ENCODE measurements around the gene SLC34A1.
"Not testable (repeated sequence)": the region's sequence is repeated elsewhere in the genome, so short reads cannot be mapped to it uniquely, and the experiment has no call there.

Gene SLC34A1

GRCh38 chr5:177355162-177355867 is 28.9 kb upstream of the SLC34A1 start:
- Histone ChIP-seq H3K27ac (ENCODE audit: insufficient read depth, low read length, poor library complexity, severe bottlenecking) (no peak overlapping the region), H3K4me1 (ENCODE audit: control insufficient read depth, insufficient read depth, low read length, poor library complexity, severe bottlenecking) (peaks cover 47% of the 10 kb centered on the region), H3K9me3 (ENCODE audit: control insufficient read depth, low read length) (no peaks in the 10 kb centered on the region), H3K36me3 (ENCODE audit: control insufficient read depth, insufficient read depth, low read length) (peaks cover 4% of the 10 kb centered on the region), H3K27me3 (replicated peaks; ENCODE audit: control insufficient read depth, insufficient read depth, low read length, poor library complexity, severe bottlenecking) (no peaks in the 10 kb centered on the region), H3K4me3 (ENCODE audit: insufficient read depth, low read depth, low read length, poor library complexity, severe bottlenecking) (no peak overlapping the region)
- no peak for DNase-seq

- peaks cover 4% of the 10 kb centered on the region for H3K36me3 ChIP-seq (ENCODE audit: control insufficient read depth, insufficient read depth, low read length)
- H3K4me3 ChIP-seq (ENCODE audit: insufficient read depth, low read depth, low read length, poor library complexity, severe bottlenecking) = no peak overlapping the region
- H3K27ac ChIP-seq (ENCODE audit: insufficient read depth, low read length, poor library complexity, severe bottlenecking) = no peak overlapping the region
- H3K4me1 ChIP-seq (ENCODE audit: control insufficient read depth, insufficient read depth, low read length, poor library complexity, severe bottlenecking) = peaks cover 45% of the 10 kb centered on the region
- no peaks in the 10 kb centered on the region for H3K27me3 ChIP-seq (replicated peaks; ENCODE audit: control insufficient read depth, insufficient read depth, low read length, poor library complexity, severe bottlenecking)
- no peaks in the 10 kb centered on the region for H3K9me3 ChIP-seq (ENCODE audit: control insufficient read depth, low read length)
- no peak for DNase-seq
These were observed 28.4 kb upstream of the SLC34A1 start for GRCh38 chr5:177355868-177356168.

GRCh38 chr5:177356746-177357145 is 27.5 kb upstream of the SLC34A1 start:
- Histone ChIP-seq H3K9me3 (ENCODE audit: control insufficient read depth, low read length) (no peaks in the 10 kb centered on the region), H3K27me3 (replicated peaks; ENCODE audit: control insufficient read depth, insufficient read depth, low read length, poor library complexity, severe bottlenecking) (no peaks in the 10 kb centered on the region), H3K4me1 (ENCODE audit: control insufficient read depth, insufficient read depth, low read length, poor library complexity, severe bottlenecking) (peaks cover 50% of the 10 kb centered on the region), H3K36me3 (ENCODE audit: control insufficient read depth, insufficient read depth, low read length) (peaks cover 4% of the 10 kb centered on the region), H3K4me3 (ENCODE audit: insufficient read depth, low read depth, low read length, poor library complexity, severe bottlenecking) (no peak overlapping the region), H3K27ac (ENCODE audit: insufficient read depth, low read length, poor library complexity, severe bottlenecking) (peak overlapping the region; percentile 80)
- DNase-seq = no peak

GRCh38 chr5:177357146-177357458 is 27.1 kb upstream of the SLC34A1 start:
- H3K27ac ChIP-seq (ENCODE audit: insufficient read depth, low read length, poor library complexity, severe bottlenecking) = peak overlapping the region; percentile 80
- DNase-seq = no peak
- H3K4me1 ChIP-seq (ENCODE audit: control insufficient read depth, insufficient read depth, low read length, poor library complexity, severe bottlenecking) = peaks cover 51% of the 10 kb centered on the region
- no peaks in the 10 kb centered on the region for H3K27me3 ChIP-seq (replicated peaks; ENCODE audit: control insufficient read depth, insufficient read depth, low read length, poor library complexity, severe bottlenecking)
- peak overlapping the region; percentile 90 for H3K4me3 ChIP-seq (ENCODE audit: insufficient read depth, low read depth, low read length, poor library complexity, severe bottlenecking)
- peaks cover 4% of the 10 kb centered on the region for H3K36me3 ChIP-seq (ENCODE audit: control insufficient read depth, insufficient read depth, low read length)
- no peaks in the 10 kb centered on the region for H3K9me3 ChIP-seq (ENCODE audit: control insufficient read depth, low read length)

- peaks cover 4% of the 10 kb centered on the region for H3K36me3 ChIP-seq (ENCODE audit: control insufficient read depth, insufficient read depth, low read length)
- DNase-seq = peak; percentile 54 to 59 (median 55)
- H3K4me3 ChIP-seq (ENCODE audit: insufficient read depth, low read depth, low read length, poor library complexity, severe bottlenecking) = peak within 1 kb of the TSS; percentile 90
- peaks cover 54% of the 10 kb centered on the region for H3K4me1 ChIP-seq (ENCODE audit: control insufficient read depth, insufficient read depth, low read length, poor library complexity, severe bottlenecking)
- no peaks in the 10 kb centered on the region for H3K27me3 ChIP-seq (replicated peaks; ENCODE audit: control insufficient read depth, insufficient read depth, low read length, poor library complexity, severe bottlenecking)
- H3K9me3 ChIP-seq (ENCODE audit: control insufficient read depth, low read length) = no peaks in the 10 kb centered on the region
- peak within 1 kb of the TSS; percentile 80 for H3K27ac ChIP-seq (ENCODE audit: insufficient read depth, low read length, poor library complexity, severe bottlenecking)
These were observed 26.5 kb upstream of the SLC34A1 start, which contains the start of gene RGS14 for GRCh38 chr5:177357459-177358351. RGS14 (plus strand) TSS chr5:177357924; CDS start chr5:177358025, 101 bp downstream.

GRCh38 chr5:177358370-177358819 is 25.8 kb upstream of the SLC34A1 start:
- DNase-seq = no peak
- Histone ChIP-seq H3K27me3 (replicated peaks; ENCODE audit: control insufficient read depth, insufficient read depth, low read length, poor library complexity, severe bottlenecking) (no peaks in the 10 kb centered on the region), H3K27ac (ENCODE audit: insufficient read depth, low read length, poor library complexity, severe bottlenecking) (peak overlapping the region; percentile 80), H3K36me3 (ENCODE audit: control insufficient read depth, insufficient read depth, low read length) (peaks cover 4% of the 10 kb centered on the region), H3K4me1 (ENCODE audit: control insufficient read depth, insufficient read depth, low read length, poor library complexity, severe bottlenecking) (peaks cover 60% of the 10 kb centered on the region), H3K9me3 (ENCODE audit: control insufficient read depth, low read length) (no peaks in the 10 kb centered on the region), H3K4me3 (ENCODE audit: insufficient read depth, low read depth, low read length, poor library complexity, severe bottlenecking) (peak overlapping the region; percentile 90)

GRCh38 chr5:177359451-177359851 is 24.8 kb upstream of the SLC34A1 start:
- Histone ChIP-seq H3K36me3 (ENCODE audit: control insufficient read depth, insufficient read depth, low read length) (peaks cover 4% of the 10 kb centered on the region), H3K27ac (ENCODE audit: insufficient read depth, low read length, poor library complexity, severe bottlenecking) (peak overlapping the region; percentile 80), H3K4me3 (ENCODE audit: insufficient read depth, low read depth, low read length, poor library complexity, severe bottlenecking) (peak overlapping the region; percentile 90), H3K27me3 (replicated peaks; ENCODE audit: control insufficient read depth, insufficient read depth, low read length, poor library complexity, severe bottlenecking) (no peaks in the 10 kb centered on the region), H3K4me1 (ENCODE audit: control insufficient read depth, insufficient read depth, low read length, poor library complexity, severe bottlenecking) (peaks cover 70% of the 10 kb centered on the region), H3K9me3 (ENCODE audit: control insufficient read depth, low read length) (no peaks in the 10 kb centered on the region)
- DNase-seq = no peak

- Histone ChIP-seq H3K4me3 (ENCODE audit: insufficient read depth, low read depth, low read length, poor library complexity, severe bottlenecking) (peak overlapping the region; percentile 1), H3K4me1 (ENCODE audit: control insufficient read depth, insufficient read depth, low read length, poor library complexity, severe bottlenecking) (peaks cover 74% of the 10 kb centered on the region), H3K36me3 (ENCODE audit: control insufficient read depth, insufficient read depth, low read length) (peaks cover 4% of the 10 kb centered on the region), H3K27ac (ENCODE audit: insufficient read depth, low read length, poor library complexity, severe bottlenecking) (peak overlapping the region; percentile 80), H3K27me3 (replicated peaks; ENCODE audit: control insufficient read depth, insufficient read depth, low read length, poor library complexity, severe bottlenecking) (no peaks in the 10 kb centered on the region), H3K9me3 (ENCODE audit: control insufficient read depth, low read length) (no peaks in the 10 kb centered on the region)
- DNase-seq = no peak
These were observed 24.4 kb upstream of the SLC34A1 start for GRCh38 chr5:177359860-177360259.

- not testable (repeated sequence) for H3K36me3 ChIP-seq (ENCODE audit: control insufficient read depth, insufficient read depth, low read length); H3K4me3 ChIP-seq (ENCODE audit: insufficient read depth, low read depth, low read length, poor library complexity, severe bottlenecking); H3K27me3 ChIP-seq (replicated peaks; ENCODE audit: control insufficient read depth, insufficient read depth, low read length, poor library complexity, severe bottlenecking); H3K9me3 ChIP-seq (ENCODE audit: control insufficient read depth, low read length); DNase-seq
- Histone ChIP-seq H3K4me1 (ENCODE audit: control insufficient read depth, insufficient read depth, low read length, poor library complexity, severe bottlenecking) (peaks cover 75% of the 10 kb centered on the region), H3K27ac (ENCODE audit: insufficient read depth, low read length, poor library complexity, severe bottlenecking) (peak overlapping the region; percentile 88)
These were observed 23.5 kb upstream of the SLC34A1 start for GRCh38 chr5:177360740-177361139.
